GM20000 (cell line): ENCODE measurements around the gene ZC3H10.
A peak's percentile ranks its signal among the peaks of the same experiment; 100 is the strongest.

Experiments
- DNase-seq: peaks from one replicate; pipeline ENCODE4 v3.0.0; 2012; ENCODE audit warnings: low spot score
- TF ChIP-seq, protein P1 (sequence below): IDR thresholded peaks from 2 replicates; pipeline ENCODE4 v1.5.1; 2012; ENCODE audit warnings: mild to moderate bottlenecking, control low read depth; ENCODE audit errors: extremely low read depth, missing control alignments

Gene ZC3H10

DNA sequence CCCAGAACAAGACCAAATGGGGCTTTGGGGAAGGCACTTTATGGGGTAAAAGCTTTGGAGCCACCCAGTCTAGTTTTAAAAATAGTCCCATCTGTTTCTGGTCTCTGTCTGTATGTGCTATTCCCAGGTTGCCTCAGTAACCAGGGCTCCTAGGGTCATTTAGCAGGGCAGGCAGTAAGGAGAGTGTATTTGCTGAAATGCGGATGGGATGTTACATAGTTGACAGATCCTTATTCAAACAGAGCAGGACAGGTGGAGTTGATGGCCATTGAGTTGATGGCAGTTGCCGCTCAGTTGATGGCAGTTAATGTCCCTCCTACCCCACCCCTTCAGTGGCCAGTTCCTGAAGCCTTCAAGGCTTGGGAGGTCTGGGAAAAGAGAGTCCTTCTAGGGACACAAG lies 4.6 kb downstream of the ZC3H10 start:
- TF ChIP-seq, protein P1, sequence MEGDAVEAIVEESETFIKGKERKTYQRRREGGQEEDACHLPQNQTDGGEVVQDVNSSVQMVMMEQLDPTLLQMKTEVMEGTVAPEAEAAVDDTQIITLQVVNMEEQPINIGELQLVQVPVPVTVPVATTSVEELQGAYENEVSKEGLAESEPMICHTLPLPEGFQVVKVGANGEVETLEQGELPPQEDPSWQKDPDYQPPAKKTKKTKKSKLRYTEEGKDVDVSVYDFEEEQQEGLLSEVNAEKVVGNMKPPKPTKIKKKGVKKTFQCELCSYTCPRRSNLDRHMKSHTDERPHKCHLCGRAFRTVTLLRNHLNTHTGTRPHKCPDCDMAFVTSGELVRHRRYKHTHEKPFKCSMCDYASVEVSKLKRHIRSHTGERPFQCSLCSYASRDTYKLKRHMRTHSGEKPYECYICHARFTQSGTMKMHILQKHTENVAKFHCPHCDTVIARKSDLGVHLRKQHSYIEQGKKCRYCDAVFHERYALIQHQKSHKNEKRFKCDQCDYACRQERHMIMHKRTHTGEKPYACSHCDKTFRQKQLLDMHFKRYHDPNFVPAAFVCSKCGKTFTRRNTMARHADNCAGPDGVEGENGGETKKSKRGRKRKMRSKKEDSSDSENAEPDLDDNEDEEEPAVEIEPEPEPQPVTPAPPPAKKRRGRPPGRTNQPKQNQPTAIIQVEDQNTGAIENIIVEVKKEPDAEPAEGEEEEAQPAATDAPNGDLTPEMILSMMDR, result no peak
- no peak for DNase-seq

DNA sequence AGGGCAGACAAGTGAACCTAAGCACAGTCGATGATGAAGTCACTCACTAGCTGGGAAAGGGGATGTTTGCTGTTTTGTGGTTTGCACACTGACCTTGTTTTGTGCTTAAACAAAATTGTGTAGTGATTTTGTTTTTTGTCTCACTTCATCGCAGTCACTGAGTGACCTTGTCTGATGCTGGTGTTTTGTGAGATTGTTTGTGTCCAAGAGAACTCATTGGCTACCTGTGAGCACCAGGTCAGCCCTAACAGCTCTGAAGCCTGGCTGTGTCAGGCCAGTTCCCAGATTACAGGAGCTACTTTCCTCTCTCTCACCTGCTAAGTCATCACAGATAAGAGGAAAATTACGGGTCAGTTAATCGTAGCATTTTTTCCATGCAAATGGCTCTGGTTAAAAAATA lies 6.1 kb downstream of the ZC3H10 start:
- TF ChIP-seq, protein P1, result no peak
- DNase-seq, result no peak

DNA sequence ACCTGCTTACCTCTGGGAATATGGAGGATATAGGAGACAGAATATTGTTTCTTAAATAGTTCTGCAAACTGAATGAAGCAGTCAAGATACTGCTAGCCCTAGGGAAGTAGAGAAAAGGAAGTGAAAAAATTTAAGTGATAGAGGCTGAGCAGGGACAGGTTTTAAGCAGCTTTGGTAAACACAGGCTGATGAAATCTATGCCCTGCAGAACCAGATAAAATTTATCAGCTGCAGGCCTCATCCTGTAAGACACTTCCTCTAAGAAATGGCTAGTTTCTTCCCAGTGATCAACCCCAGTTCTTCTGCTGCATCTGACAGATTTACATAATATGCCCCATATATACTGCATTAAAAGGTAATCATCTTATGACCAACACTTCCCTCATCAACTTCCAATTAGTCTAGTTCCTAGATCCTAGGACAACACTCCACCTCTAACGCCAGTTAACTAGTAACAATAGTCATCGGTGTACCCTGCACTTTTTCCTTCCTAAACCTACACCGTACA lies 8.7 kb downstream of the ZC3H10 start:
- TF ChIP-seq, protein P1, result no peak
- DNase-seq, result no peak

DNA sequence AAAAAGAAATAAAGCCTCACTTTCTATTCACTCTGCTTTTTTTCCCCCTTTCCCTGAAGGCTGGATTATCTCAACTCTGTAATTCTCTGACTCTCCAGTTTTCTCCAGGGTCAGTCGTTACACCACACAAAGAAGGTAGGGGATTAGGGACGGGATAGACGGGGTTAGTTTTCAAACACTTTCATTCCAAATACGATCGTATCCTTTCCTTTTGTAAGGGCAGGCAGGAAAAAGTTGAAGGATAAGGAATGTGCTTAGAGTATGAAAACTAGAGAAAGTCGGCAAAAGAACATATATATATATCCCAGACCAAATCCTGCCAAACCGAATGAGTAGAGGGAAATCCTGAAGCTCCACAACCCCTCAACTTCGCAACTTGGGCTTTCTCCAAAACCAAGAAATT lies 9.4 kb downstream of the ZC3H10 start:
- TF ChIP-seq, protein P1, result no peak
- no peak for DNase-seq

GRCh38 chr12:56127888-56128669 lies 10.0 kb downstream of the ZC3H10 start, which contains the start of gene ESYT1:
TSS of gene ESYT1 (plus strand) at chr12:56128267. CDS start at chr12:56128320, 53 bp downstream.
- TF ChIP-seq, protein P1, result no peak
- DNase-seq, result peak; percentile 96

DNA sequence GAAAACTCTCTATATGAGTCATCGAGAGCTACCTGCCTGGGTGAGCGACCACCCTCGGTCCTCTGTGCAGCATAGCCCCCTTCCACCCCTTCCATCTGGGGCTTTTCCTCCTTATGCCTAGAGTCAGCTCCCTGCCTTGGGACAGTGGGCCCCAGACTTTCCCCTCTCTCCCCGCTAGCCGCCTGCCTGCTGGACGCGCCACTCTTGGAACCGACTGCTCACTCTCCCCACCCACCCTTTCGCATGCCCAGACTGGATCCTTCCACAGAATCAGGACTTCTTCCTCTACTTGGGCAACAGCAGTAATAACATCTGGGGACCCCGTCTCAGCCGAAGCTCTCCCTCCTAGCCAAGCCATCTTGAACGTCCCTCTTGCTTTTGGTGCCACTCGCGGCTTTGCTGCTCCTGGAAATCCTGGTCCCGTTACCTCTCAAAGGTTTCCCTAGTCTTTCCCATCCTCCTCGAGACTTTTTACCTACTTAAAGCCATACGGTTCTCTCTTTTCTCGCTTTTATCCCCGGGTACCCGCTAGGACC lies 10.7 kb downstream of the ZC3H10 start:
- TF ChIP-seq, protein P1, result no peak
- DNase-seq, result no peak

- TF ChIP-seq, protein P1, result no peak
- peak; percentile 65 for DNase-seq
Measured at GRCh38 chr12:56129206-56129941, 11.3 kb downstream of the ZC3H10 start.
